Astrocyte of the cerebellum (primary cell): ENCODE measurements around the gene KRTAP1-5.

Experiments used
- DNase-seq: peaks from one replicate; pipeline ENCODE4 v3.0.0-alpha.2; 2011; ENCODE audit warnings: low read depth
- H3K4me3 ChIP-seq: 2 replicates; pipeline ENCODE4 v1.5.1; 2011; ENCODE audit warnings: mild to moderate bottlenecking, low read depth, low read length, moderate library complexity
- CTCF ChIP-seq: IDR thresholded peaks from 2 replicates; pipeline ENCODE4 v1.5.1; 2012; ENCODE audit warnings: low read length, low read depth, moderate library complexity, mild to moderate bottlenecking; ENCODE audit errors: missing control alignments
- in situ Hi-C: cut with HindIII; loops from 2 replicates; pipeline ENCODE4 v1.10.0; 2017; ENCODE audit warnings: low sequenced_read_pairs

The KRTAP1-5 gene

GRCh38 chr17:41026715-41027471, at the start of gene KRTAP1-5:
Gene KRTAP1-5, minus strand, starts transcription at chr17:41027208. Its CDS starts 53 bp downstream, at chr17:41027155.
- in situ Hi-C loops = no loop called here
- no peak within 1 kb of the TSS for H3K4me3 ChIP-seq
- DNase-seq = no peak
- no peak for TF ChIP-seq CTCF

- DNase-seq = no peak
- no peak overlapping the region for H3K4me3 ChIP-seq
- in situ Hi-C loops = no loop called here
- no peak for TF ChIP-seq CTCF
Measured at GRCh38 chr17:41076788-41077187, 49.8 kb upstream of the KRTAP1-5 start.

GRCh38 chr17:41073676-41074075, 46.7 kb upstream of the KRTAP1-5 start:
- no peak for TF ChIP-seq CTCF
- in situ Hi-C loops = no loop called here
- no peak overlapping the region for H3K4me3 ChIP-seq
- no peak for DNase-seq

- TF ChIP-seq CTCF = no peak
- H3K4me3 ChIP-seq = no peak overlapping the region
- in situ Hi-C loops = no loop called here
- no peak for DNase-seq
Measured at GRCh38 chr17:41071606-41072360, 44.8 kb upstream of the KRTAP1-5 start.

GRCh38 chr17:41069031-41069430, 42.0 kb upstream of the KRTAP1-5 start:
- H3K4me3 ChIP-seq = no peak overlapping the region
- no peak for TF ChIP-seq CTCF
- in situ Hi-C loops = no loop called here
- no peak for DNase-seq

- no peak for TF ChIP-seq CTCF
- no peak for DNase-seq
- in situ Hi-C loops = no loop called here
Measured at GRCh38 chr17:41067281-41067680, 40.3 kb upstream of the KRTAP1-5 start.

More at GRCh38 chr17:41067281-41067680, 40.3 kb upstream of the KRTAP1-5 start:
- no peak overlapping the region for H3K4me3 ChIP-seq
